WTC11 (cell line): ENCODE data around the gene KCNJ16. TPM values are rescaled to one million over a fixed set of nuclear protein-coding genes. Genes with fewer than 3 reads are reported as not detected.

Source experiments
- ATAC-seq: fragments of 200-7000 bp; cut with Tn5 transposase; 2 replicates; pipeline ENCODE4 v1.10.0; 2021; ENCODE audit warnings: mild to moderate bottlenecking, moderate library complexity
- CTCF ChIA-PET: fragments of 300-600 bp; sonication (Branson Sonifier 250); formaldehyde crosslinking; loops from one replicate; lab custom pipeline; 2021; ENCODE audit warnings: antibody characterized with exemption; lab: Charles Lee
- POLR2A ChIA-PET: fragments of 350-600 bp; sonication (Branson Sonifier 250); formaldehyde crosslinking; loops from one replicate; lab custom pipeline; 2021; ENCODE audit warnings: antibody characterized with exemption; lab: Charles Lee
- DNase-seq: peaks from one replicate; pipeline ENCODE4 v3.0.0; 2021; ENCODE audit warnings: low spot score
- H3K27ac Mint-ChIP-seq: 2 replicates; pipeline ENCODE4 v1.8.0; 2021; ENCODE audit warnings: mixed read lengths
- H3K27me3 Mint-ChIP-seq: 2 replicates; pipeline ENCODE4 v1.8.0; 2021; ENCODE audit warnings: low read depth, mild to moderate bottlenecking, moderate library complexity, mixed read lengths
- H3K36me3 Mint-ChIP-seq: 2 replicates; pipeline ENCODE4 v1.8.0; 2021; ENCODE audit warnings: mixed read lengths
- H3K4me1 Mint-ChIP-seq: 2 replicates; pipeline ENCODE4 v1.8.0; 2022; ENCODE audit warnings: mixed read lengths
- H3K4me3 Mint-ChIP-seq: 2 replicates; pipeline ENCODE4 v1.8.0; 2021; ENCODE audit warnings: mild to moderate bottlenecking, moderate library complexity, mixed read lengths
- H3K9me3 Mint-ChIP-seq: 2 replicates; pipeline ENCODE4 v1.8.0; 2021; ENCODE audit warnings: mixed read lengths
- ATF1 ChIP-seq: sonication (generic); formaldehyde crosslinking; IDR thresholded peaks from 2 replicates; pipeline ENCODE4 v1.8.1; 2023; ENCODE audit warnings: mild to moderate bottlenecking, moderate library complexity, missing genetic modification reagents
- ELF4 ChIP-seq: sonication (generic); formaldehyde crosslinking; IDR thresholded peaks from 2 replicates; pipeline ENCODE4 v1.8.1; 2022; ENCODE audit warnings: low read depth, mild to moderate bottlenecking, moderate library complexity, missing genetic modification reagents
- FOXJ3 ChIP-seq: sonication (generic); formaldehyde crosslinking; IDR thresholded peaks from 2 replicates; pipeline ENCODE4 v1.9.0; 2021; ENCODE audit warnings: missing genetic modification reagents, mild to moderate bottlenecking, borderline replicate concordance
- GABPB1 ChIP-seq: sonication (generic); formaldehyde crosslinking; IDR thresholded peaks from 2 replicates; pipeline ENCODE4 v1.8.1; 2023; ENCODE audit warnings: mild to moderate bottlenecking, missing genetic modification reagents
- GRHL2 ChIP-seq: fragments of 250-450 bp; sonication (Bioruptor Pico); IDR thresholded peaks from 2 replicates; pipeline ENCODE4 v1.8.0; 2022; ENCODE audit warnings: mild to moderate bottlenecking, moderate library complexity; ENCODE audit not compliant: insufficient replicate concordance, severe bottlenecking
- MXD4 ChIP-seq: fragments of 250-450 bp; sonication (Bioruptor Pico); IDR thresholded peaks from 2 replicates; pipeline ENCODE4 v1.8.0; 2021; ENCODE audit warnings: mild to moderate bottlenecking, moderate library complexity, borderline replicate concordance
- NR3C1 ChIP-seq: sonication (generic); formaldehyde crosslinking; conservative IDR thresholded peaks from 2 replicates; pipeline ENCODE4 v1.8.1; 2023; ENCODE audit warnings: low read depth, mild to moderate bottlenecking, missing genetic modification reagents
- RORB ChIP-seq: fragments of 250-450 bp; sonication (Bioruptor Pico); IDR thresholded peaks from 2 replicates; pipeline ENCODE4 v1.9.0; 2021; ENCODE audit warnings: mild to moderate bottlenecking
- ZNF121 ChIP-seq: sonication (generic); formaldehyde crosslinking; IDR thresholded peaks from 2 replicates; pipeline ENCODE4 v1.8.0; 2023; ENCODE audit warnings: missing genetic modification reagents
- ZNF232 ChIP-seq: sonication (generic); formaldehyde crosslinking; IDR thresholded peaks from 2 replicates; pipeline ENCODE4 v1.8.0; 2022; ENCODE audit warnings: mild to moderate bottlenecking, missing genetic modification reagents
- ZNF317 ChIP-seq: sonication (generic); formaldehyde crosslinking; IDR thresholded peaks from 2 replicates; pipeline ENCODE4 v1.8.1; 2023; ENCODE audit warnings: low read depth, mild to moderate bottlenecking, moderate library complexity, missing genetic modification reagents, borderline replicate concordance
- ZNF423 ChIP-seq: fragments of 250-450 bp; sonication (Bioruptor Pico); IDR thresholded peaks from 2 replicates; pipeline ENCODE4 v2.1.2; 2022; ENCODE audit warnings: mild to moderate bottlenecking, moderate library complexity
- total RNA-seq: library from RNA; stranded (reverse); gene quantifications from 3 replicates; pipeline ENCODE4 v1.2.3, GENCODE V29; 2021
- TF ChIP-seq, protein P1 (sequence below): fragments of 250-450 bp; sonication (Bioruptor Pico); IDR thresholded peaks from 2 replicates; pipeline ENCODE4 v1.9.0; 2021; ENCODE audit warnings: mild to moderate bottlenecking
- TF ChIP-seq, protein P2 (sequence below): sonication (generic); formaldehyde crosslinking; IDR thresholded peaks from 2 replicates; pipeline ENCODE4 v1.8.1; 2023; ENCODE audit warnings: mild to moderate bottlenecking, missing genetic modification reagents
- TF ChIP-seq, protein P3 (sequence below): sonication (generic); formaldehyde crosslinking; IDR thresholded peaks from 2 replicates; pipeline ENCODE4 v1.8.1; 2023; ENCODE audit warnings: mild to moderate bottlenecking, missing genetic modification reagents, moderate library complexity
- TF ChIP-seq, protein P4 (sequence below): sonication (generic); formaldehyde crosslinking; IDR thresholded peaks from 2 replicates; pipeline ENCODE4 v1.8.0; 2022; ENCODE audit warnings: mild to moderate bottlenecking, missing genetic modification reagents
- TF ChIP-seq, protein P5 (sequence below): fragments of 200-600 bp; IDR thresholded peaks from 2 replicates; pipeline ENCODE4 v1.8.0; 2022; ENCODE audit warnings: antibody characterized with exemption

The KCNJ16 gene
- total RNA-seq, 1 experiment from 2014 or later, result not detected

DNA sequence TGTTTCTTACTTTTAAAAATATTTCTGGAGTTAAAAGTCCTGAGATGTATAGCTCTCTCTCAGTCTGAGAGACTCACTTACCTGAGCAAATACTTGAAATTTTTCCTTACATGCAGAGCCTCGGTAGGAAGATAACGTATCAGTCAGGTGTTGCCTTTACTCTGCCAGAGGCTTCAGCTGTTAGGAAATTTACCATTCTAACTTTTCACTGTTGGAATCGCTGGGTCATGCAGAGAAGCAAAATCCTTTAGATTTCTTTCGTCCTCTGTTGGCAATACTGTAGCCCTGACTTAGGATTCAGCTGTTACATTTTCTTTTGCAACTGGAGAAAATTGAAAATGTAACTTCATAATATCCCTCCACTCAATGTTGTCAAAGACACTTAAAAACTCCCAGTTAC is 20.0 kb upstream of the KCNJ16 start:
- ChIA-PET POLR2A (no interaction called here), CTCF (interaction anchor here (1.9 to 2.2 kb wide), 2 partner anchors 8 to 448 kb away, joined by 5 to 10 read pairs; no protein-coding TSS in a partner anchor)
- H3K27me3 Mint-ChIP-seq, result no peaks in the 10 kb centered on the region
- ATAC-seq, result peak; percentile 69
- no peaks in the 10 kb centered on the region for H3K36me3 Mint-ChIP-seq
- H3K4me1 Mint-ChIP-seq, result peaks cover 14% of the 10 kb centered on the region
- TF ChIP-seq FOXJ3 (CRISPR knock-in tag), result no peak
- TF ChIP-seq, protein P1, sequence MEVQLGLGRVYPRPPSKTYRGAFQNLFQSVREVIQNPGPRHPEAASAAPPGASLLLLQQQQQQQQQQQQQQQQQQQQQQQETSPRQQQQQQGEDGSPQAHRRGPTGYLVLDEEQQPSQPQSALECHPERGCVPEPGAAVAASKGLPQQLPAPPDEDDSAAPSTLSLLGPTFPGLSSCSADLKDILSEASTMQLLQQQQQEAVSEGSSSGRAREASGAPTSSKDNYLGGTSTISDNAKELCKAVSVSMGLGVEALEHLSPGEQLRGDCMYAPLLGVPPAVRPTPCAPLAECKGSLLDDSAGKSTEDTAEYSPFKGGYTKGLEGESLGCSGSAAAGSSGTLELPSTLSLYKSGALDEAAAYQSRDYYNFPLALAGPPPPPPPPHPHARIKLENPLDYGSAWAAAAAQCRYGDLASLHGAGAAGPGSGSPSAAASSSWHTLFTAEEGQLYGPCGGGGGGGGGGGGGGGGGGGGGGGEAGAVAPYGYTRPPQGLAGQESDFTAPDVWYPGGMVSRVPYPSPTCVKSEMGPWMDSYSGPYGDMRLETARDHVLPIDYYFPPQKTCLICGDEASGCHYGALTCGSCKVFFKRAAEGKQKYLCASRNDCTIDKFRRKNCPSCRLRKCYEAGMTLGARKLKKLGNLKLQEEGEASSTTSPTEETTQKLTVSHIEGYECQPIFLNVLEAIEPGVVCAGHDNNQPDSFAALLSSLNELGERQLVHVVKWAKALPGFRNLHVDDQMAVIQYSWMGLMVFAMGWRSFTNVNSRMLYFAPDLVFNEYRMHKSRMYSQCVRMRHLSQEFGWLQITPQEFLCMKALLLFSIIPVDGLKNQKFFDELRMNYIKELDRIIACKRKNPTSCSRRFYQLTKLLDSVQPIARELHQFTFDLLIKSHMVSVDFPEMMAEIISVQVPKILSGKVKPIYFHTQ (CRISPR knock-in tag), result no peak
- no peak for TF ChIP-seq ZNF317 (CRISPR knock-in tag)
- no peak for TF ChIP-seq ATF1 (CRISPR knock-in tag)
- TF ChIP-seq, protein P2, sequence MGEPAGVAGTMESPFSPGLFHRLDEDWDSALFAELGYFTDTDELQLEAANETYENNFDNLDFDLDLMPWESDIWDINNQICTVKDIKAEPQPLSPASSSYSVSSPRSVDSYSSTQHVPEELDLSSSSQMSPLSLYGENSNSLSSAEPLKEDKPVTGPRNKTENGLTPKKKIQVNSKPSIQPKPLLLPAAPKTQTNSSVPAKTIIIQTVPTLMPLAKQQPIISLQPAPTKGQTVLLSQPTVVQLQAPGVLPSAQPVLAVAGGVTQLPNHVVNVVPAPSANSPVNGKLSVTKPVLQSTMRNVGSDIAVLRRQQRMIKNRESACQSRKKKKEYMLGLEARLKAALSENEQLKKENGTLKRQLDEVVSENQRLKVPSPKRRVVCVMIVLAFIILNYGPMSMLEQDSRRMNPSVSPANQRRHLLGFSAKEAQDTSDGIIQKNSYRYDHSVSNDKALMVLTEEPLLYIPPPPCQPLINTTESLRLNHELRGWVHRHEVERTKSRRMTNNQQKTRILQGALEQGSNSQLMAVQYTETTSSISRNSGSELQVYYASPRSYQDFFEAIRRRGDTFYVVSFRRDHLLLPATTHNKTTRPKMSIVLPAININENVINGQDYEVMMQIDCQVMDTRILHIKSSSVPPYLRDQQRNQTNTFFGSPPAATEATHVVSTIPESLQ (CRISPR knock-in tag), result no peak
- no peak for TF ChIP-seq ZNF121 (CRISPR knock-in tag)
- no peak for TF ChIP-seq ELF4 (CRISPR knock-in tag)
- peak overlapping the region; percentile 42; the same call in 1 of the 2 replicates for H3K27ac Mint-ChIP-seq
- H3K9me3 Mint-ChIP-seq, result no peaks in the 10 kb centered on the region
- DNase-seq, result no peak
- no peak overlapping the region for H3K4me3 Mint-ChIP-seq

DNA sequence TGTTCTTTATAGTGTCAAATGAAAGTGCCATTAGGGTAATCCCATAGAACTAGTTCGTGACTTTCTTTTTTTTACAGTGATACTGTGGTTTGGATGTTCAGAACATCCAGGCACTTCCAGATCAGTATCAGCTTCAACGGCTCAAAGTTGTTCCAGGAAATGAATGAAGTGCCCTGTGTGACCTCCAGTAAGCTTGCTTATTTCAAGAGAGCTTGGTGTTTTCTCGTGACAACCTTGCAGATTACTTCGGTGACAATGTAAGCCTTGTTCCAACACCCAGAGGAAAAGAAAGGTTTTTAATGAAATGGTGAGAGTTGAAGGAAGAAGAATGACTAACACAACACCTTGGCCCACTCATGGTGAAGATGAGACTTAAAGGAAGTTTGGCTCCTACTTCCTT is 16.0 kb upstream of the KCNJ16 start:
- ATAC-seq, result no peak
- H3K4me1 Mint-ChIP-seq, result peaks cover 14% of the 10 kb centered on the region
- H3K9me3 Mint-ChIP-seq, result no peaks in the 10 kb centered on the region
- no peak overlapping the region for H3K4me3 Mint-ChIP-seq
- no peak for DNase-seq
- POLR2A ChIA-PET, result interaction anchor here (0.6 kb wide), 1 partner anchor 558 kb away, joined by 3 read pairs; no protein-coding TSS in a partner anchor
- H3K27me3 Mint-ChIP-seq, result no peaks in the 10 kb centered on the region
- CTCF ChIA-PET, result no interaction called here
- H3K27ac Mint-ChIP-seq, result no peak overlapping the region
- H3K36me3 Mint-ChIP-seq, result no peaks in the 10 kb centered on the region
- TF ChIP-seq GRHL2 (CRISPR knock-in tag), result no peak
- TF ChIP-seq, protein P2 (CRISPR knock-in tag), result no peak
- TF ChIP-seq, protein P3, sequence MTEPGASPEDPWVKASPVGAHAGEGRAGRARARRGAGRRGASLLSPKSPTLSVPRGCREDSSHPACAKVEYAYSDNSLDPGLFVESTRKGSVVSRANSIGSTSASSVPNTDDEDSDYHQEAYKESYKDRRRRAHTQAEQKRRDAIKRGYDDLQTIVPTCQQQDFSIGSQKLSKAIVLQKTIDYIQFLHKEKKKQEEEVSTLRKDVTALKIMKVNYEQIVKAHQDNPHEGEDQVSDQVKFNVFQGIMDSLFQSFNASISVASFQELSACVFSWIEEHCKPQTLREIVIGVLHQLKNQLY (CRISPR knock-in tag), result no peak
- TF ChIP-seq NR3C1 (CRISPR knock-in tag), result no peak
- TF ChIP-seq, protein P4, sequence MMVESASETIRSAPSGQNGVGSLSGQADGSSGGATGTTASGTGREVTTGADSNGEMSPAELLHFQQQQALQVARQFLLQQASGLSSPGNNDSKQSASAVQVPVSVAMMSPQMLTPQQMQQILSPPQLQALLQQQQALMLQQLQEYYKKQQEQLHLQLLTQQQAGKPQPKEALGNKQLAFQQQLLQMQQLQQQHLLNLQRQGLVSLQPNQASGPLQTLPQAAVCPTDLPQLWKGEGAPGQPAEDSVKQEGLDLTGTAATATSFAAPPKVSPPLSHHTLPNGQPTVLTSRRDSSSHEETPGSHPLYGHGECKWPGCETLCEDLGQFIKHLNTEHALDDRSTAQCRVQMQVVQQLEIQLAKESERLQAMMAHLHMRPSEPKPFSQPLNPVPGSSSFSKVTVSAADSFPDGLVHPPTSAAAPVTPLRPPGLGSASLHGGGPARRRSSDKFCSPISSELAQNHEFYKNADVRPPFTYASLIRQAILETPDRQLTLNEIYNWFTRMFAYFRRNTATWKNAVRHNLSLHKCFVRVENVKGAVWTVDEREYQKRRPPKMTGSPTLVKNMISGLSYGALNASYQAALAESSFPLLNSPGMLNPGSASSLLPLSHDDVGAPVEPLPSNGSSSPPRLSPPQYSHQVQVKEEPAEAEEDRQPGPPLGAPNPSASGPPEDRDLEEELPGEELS, result no peak
- TF ChIP-seq ZNF232, result no peak
- no peak for TF ChIP-seq MXD4 (CRISPR knock-in tag)
- TF ChIP-seq GABPB1 (CRISPR knock-in tag), result no peak
- no peak for TF ChIP-seq RORB (CRISPR knock-in tag)
- TF ChIP-seq, protein P5, sequence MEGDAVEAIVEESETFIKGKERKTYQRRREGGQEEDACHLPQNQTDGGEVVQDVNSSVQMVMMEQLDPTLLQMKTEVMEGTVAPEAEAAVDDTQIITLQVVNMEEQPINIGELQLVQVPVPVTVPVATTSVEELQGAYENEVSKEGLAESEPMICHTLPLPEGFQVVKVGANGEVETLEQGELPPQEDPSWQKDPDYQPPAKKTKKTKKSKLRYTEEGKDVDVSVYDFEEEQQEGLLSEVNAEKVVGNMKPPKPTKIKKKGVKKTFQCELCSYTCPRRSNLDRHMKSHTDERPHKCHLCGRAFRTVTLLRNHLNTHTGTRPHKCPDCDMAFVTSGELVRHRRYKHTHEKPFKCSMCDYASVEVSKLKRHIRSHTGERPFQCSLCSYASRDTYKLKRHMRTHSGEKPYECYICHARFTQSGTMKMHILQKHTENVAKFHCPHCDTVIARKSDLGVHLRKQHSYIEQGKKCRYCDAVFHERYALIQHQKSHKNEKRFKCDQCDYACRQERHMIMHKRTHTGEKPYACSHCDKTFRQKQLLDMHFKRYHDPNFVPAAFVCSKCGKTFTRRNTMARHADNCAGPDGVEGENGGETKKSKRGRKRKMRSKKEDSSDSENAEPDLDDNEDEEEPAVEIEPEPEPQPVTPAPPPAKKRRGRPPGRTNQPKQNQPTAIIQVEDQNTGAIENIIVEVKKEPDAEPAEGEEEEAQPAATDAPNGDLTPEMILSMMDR, result no peak
- no peak for TF ChIP-seq ZNF423
